Nephron (organoid): ENCODE measurements around the gene KDR.

Experiments used
- H3K27ac Mint-ChIP-seq, 3 experiments: 2 replicates each; pipeline ENCODE4 v1.8.0; 2020; ENCODE audit warnings: mixed read lengths in 3 of 3, mild to moderate bottlenecking in 2 of 3, moderate library complexity in 1 of 3
- H3K27me3 Mint-ChIP-seq: 2 replicates; pipeline ENCODE4 v1.8.0; 2021; ENCODE audit warnings: low read depth, mild to moderate bottlenecking, moderate library complexity, mixed read lengths
- H3K36me3 Mint-ChIP-seq: 2 replicates; pipeline ENCODE4 v1.8.0; 2020; ENCODE audit warnings: low read depth, mixed read lengths
- H3K4me1 Mint-ChIP-seq: 2 replicates; pipeline ENCODE4 v1.8.0; 2020; ENCODE audit warnings: mixed read lengths
- H3K4me3 Mint-ChIP-seq, 3 experiments: 2 replicates each; pipeline ENCODE4 v1.8.0; 2020; ENCODE audit warnings: mild to moderate bottlenecking in 3 of 3, mixed read lengths in 3 of 3, moderate library complexity in 2 of 3
- H3K9me3 Mint-ChIP-seq: 2 replicates; pipeline ENCODE4 v1.8.0; 2020; ENCODE audit warnings: mixed read lengths
- CTCF ChIP-seq, 3 experiments: fragments of 200-600 bp; sonication (generic); IDR thresholded peaks; one replicate each; pipeline ENCODE4 v1.5.0; 2021; ENCODE audit warnings: antibody characterized with exemption in 3 of 3; ENCODE audit not compliant: unreplicated experiment in 3 of 3

The KDR gene

GRCh38 chr4:55031158-55031557 lies 94.2 kb downstream of the KDR start:
- Mint-ChIP-seq H3K27ac (no peak overlapping the region), H3K4me3 (no peak overlapping the region), H3K4me1 (no peaks in the 10 kb centered on the region), H3K27me3 (peaks cover 8% of the 10 kb centered on the region), H3K9me3 (no peaks in the 10 kb centered on the region), H3K36me3 (no peaks in the 10 kb centered on the region)
- TF ChIP-seq CTCF (IDR thresholded peaks at IDR 0.05; ENCODE audit: unreplicated experiment in 3 of 3): no peak

GRCh38 chr4:55030589-55030988 lies 94.8 kb downstream of the KDR start:
- Mint-ChIP-seq H3K36me3 (no peaks in the 10 kb centered on the region), H3K4me3 (no peak overlapping the region), H3K4me1 (no peaks in the 10 kb centered on the region), H3K27me3 (peaks cover 8% of the 10 kb centered on the region), H3K9me3 (no peaks in the 10 kb centered on the region), H3K27ac (no peak overlapping the region)
- TF ChIP-seq CTCF (IDR thresholded peaks at IDR 0.05; ENCODE audit: unreplicated experiment in 3 of 3): no peak

GRCh38 chr4:55029821-55030503 lies 95.4 kb downstream of the KDR start:
- Mint-ChIP-seq H3K36me3 (no peaks in the 10 kb centered on the region), H3K4me3 (no peak overlapping the region), H3K4me1 (no peaks in the 10 kb centered on the region), H3K27me3 (peaks cover 7% of the 10 kb centered on the region), H3K27ac (no peak overlapping the region), H3K9me3 (no peaks in the 10 kb centered on the region)
- no peak for TF ChIP-seq CTCF (IDR thresholded peaks at IDR 0.05; ENCODE audit: unreplicated experiment in 3 of 3)

- Mint-ChIP-seq H3K27ac (no peak overlapping the region), H3K4me3 (no peak overlapping the region), H3K36me3 (no peaks in the 10 kb centered on the region), H3K9me3 (no peaks in the 10 kb centered on the region), H3K4me1 (no peaks in the 10 kb centered on the region), H3K27me3 (peaks cover 4% of the 10 kb centered on the region)
- TF ChIP-seq CTCF (IDR thresholded peaks at IDR 0.05; ENCODE audit: unreplicated experiment in 3 of 3): no peak
Measured at GRCh38 chr4:55029321-55029720, 96.1 kb downstream of the KDR start.
